ENCODE measurements around the gene PHACTR2. TPM values are rescaled to one million over a fixed set of nuclear protein-coding genes. Genes with fewer than 3 reads are reported as not detected.

PHACTR2 gene
- total and polyA plus RNA-seq, 10 of the 15 experiments (the other 5 are each of a cell fraction or from before 2014, with no cell fraction given) = 1.4 to 19.1 (median 5.3) TPM

DNA sequence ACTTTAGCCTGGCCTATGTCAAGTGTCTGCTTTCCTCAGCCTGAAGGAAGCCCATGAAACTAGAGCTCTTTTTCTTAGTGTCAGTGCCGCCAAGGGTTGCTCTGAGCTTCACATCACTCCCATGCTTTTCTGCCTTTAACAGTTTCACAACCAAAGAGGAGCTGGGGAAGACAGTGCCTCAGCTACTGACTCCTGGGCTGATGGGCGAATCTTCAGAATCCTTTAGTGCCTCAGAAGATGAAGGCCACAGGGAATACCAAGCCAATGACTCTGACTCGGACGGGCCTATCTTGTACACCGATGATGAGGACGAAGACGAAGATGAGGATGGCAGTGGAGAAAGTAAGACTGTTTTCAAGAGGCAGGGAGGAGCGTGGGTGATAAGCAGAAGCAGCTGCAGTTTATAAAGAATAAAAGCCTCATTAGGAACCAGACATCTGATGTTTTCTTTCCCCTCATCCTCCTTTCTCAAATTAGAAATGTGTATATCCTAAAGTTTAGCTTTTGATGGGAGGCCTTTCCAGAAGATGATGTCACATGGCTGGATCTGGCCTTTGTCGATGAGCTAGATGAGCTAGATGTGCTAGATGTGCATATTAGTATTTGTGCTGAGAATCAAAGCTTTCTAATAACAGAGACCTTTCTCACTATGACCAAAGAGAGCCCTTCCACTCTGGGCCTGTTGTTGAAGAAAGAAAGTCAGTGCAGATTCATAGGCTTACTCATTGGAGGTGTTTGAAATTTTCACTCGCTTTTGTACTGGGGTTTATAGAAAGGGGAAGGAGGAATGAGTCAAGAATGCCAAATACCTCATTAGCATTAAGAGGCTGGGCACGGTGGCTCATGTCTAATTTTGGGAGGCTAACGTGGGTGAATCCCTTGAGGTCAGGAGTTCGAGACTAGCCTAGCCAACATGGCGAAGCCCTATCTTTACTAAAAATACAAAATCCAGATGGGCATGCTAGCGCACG lies 94.6 kb downstream of the PHACTR2 start:
- DNase-seq (ENCODE audit: low read depth, low spot score) = no peak
- TF ChIP-seq GATAD2B (conservative IDR thresholded peaks at IDR 0.05; ENCODE audit: low read depth) = no peak
- no peak for TF ChIP-seq SIX5 (IDR thresholded peaks at IDR 0.05; ENCODE audit: low read depth, low read length, severe bottlenecking)
- TF ChIP-seq HDAC2 (IDR thresholded peaks at IDR 0.05) = no peak
- TF ChIP-seq, protein P1, sequence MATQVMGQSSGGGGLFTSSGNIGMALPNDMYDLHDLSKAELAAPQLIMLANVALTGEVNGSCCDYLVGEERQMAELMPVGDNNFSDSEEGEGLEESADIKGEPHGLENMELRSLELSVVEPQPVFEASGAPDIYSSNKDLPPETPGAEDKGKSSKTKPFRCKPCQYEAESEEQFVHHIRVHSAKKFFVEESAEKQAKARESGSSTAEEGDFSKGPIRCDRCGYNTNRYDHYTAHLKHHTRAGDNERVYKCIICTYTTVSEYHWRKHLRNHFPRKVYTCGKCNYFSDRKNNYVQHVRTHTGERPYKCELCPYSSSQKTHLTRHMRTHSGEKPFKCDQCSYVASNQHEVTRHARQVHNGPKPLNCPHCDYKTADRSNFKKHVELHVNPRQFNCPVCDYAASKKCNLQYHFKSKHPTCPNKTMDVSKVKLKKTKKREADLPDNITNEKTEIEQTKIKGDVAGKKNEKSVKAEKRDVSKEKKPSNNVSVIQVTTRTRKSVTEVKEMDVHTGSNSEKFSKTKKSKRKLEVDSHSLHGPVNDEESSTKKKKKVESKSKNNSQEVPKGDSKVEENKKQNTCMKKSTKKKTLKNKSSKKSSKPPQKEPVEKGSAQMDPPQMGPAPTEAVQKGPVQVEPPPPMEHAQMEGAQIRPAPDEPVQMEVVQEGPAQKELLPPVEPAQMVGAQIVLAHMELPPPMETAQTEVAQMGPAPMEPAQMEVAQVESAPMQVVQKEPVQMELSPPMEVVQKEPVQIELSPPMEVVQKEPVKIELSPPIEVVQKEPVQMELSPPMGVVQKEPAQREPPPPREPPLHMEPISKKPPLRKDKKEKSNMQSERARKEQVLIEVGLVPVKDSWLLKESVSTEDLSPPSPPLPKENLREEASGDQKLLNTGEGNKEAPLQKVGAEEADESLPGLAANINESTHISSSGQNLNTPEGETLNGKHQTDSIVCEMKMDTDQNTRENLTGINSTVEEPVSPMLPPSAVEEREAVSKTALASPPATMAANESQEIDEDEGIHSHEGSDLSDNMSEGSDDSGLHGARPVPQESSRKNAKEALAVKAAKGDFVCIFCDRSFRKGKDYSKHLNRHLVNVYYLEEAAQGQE (IDR thresholded peaks at IDR 0.05; ENCODE audit: low read depth, low read length) = no peak
- TF ChIP-seq POLR2AphosphoS5 (IDR thresholded peaks at IDR 0.05; ENCODE audit: low read length) = no peak
- TF ChIP-seq RB1 (IDR thresholded peaks at IDR 0.05; ENCODE audit: borderline replicate concordance) = no peak
- no peak for TF ChIP-seq PAX8 (IDR thresholded peaks at IDR 0.05)
- TF ChIP-seq ASH2L (IDR thresholded peaks at IDR 0.05; ENCODE audit: borderline replicate concordance, low read depth) = no peak
- no peak for TF ChIP-seq ESRRA (IDR thresholded peaks at IDR 0.05; ENCODE audit: low read length)
- no peak for TF ChIP-seq E2F8 (IDR thresholded peaks at IDR 0.05; ENCODE audit: low read depth, partially characterized antibody)
- Histone ChIP-seq H3K9ac (ENCODE audit: control insufficient read depth, insufficient read depth, low read length) (no peak overlapping the region), H4K20me1 (ENCODE audit: control insufficient read depth, insufficient read depth) (no peaks in the 10 kb centered on the region), H3K36me3 (ENCODE audit: control insufficient read depth in 2 of 2, insufficient read depth in 2 of 2, low read length in 1 of 2) (no peaks in the 10 kb centered on the region), H3K4me3 (no peak overlapping the region), H3K4me2 (ENCODE audit: control insufficient read depth, insufficient read depth) (no peak overlapping the region), H3K27me3 (replicated peaks in 1 of 2; ENCODE audit: control insufficient read depth in 2 of 2, insufficient read depth in 2 of 2, low read length in 1 of 2) (no peaks in the 10 kb centered on the region), H3K9me3 (replicated peaks; ENCODE audit: control insufficient read depth, insufficient read depth, low read length) (no peaks in the 10 kb centered on the region), H3K4me1 (ENCODE audit: control insufficient read depth, insufficient read depth, low read length) (no peaks in the 10 kb centered on the region), H3K79me2 (ENCODE audit: control insufficient read depth, insufficient read depth, low read length) (no peaks in the 10 kb centered on the region), H3K27ac (ENCODE audit: control insufficient read depth, insufficient read depth) (no peak overlapping the region), H2AFZ (ENCODE audit: control insufficient read depth, low read depth, low read length) (no peak overlapping the region)
- no TSS peak for BruUV-seq (replicated peaks)
- ChIA-PET CTCF (interaction anchor here (0.6 kb wide), 1 partner anchor 347 kb away, joined by 3 read pairs; no protein-coding TSS in a partner anchor), SMC1A (ENCODE audit: uncharacterized antibody, unreplicated experiment) (no interaction called here), RAD21 (ENCODE audit: unreplicated experiment) (interaction anchor here (0.7 kb wide), 1 partner anchor 241 kb away, joined by 3 read pairs; no protein-coding TSS in a partner anchor), POLR2A (no interaction called here)
- intact Hi-C loops (cut with micrococcal nuclease; ENCODE audit: unreplicated experiment) (no loop called here), in situ Hi-C loops (cut with MboI) (no loop called here)
- no peak for ATAC-seq
- no peak for FAIRE-seq
- WGBS (ENCODE audit: insufficient coverage, insufficient replicate concordance, low lambda C conversion rate, missing lambda C conversion rate) = 57% methylated on average over 16 of the region's 16 CpGs
